GM18867 (cell line): Measurements from ENCODE around the gene DVL2.
"Not testable (repeated sequence)": the region's sequence is repeated elsewhere in the genome, so short reads cannot be mapped to it uniquely, and the experiment has no call there.

Source experiments
- ATAC-seq: cut with Tn5 transposase; IDR thresholded peaks from one replicate; pipeline ENCODE4 v1.9.1; 2021; ENCODE audit warnings: mild to moderate bottlenecking, moderate library complexity; ENCODE audit not compliant: unreplicated experiment

Gene DVL2

GRCh38 chr17:7204336-7204735, 30.0 kb downstream of the DVL2 start:
- ATAC-seq, result no peak

- ATAC-seq, result no peak
Measured at GRCh38 chr17:7203391-7203790, 30.9 kb downstream of the DVL2 start.

- ATAC-seq, result no peak
Measured at GRCh38 chr17:7196651-7197401, 37.5 kb downstream of the DVL2 start.

- no peak for ATAC-seq
Measured at GRCh38 chr17:7195971-7196370, 38.3 kb downstream of the DVL2 start.

- ATAC-seq, result no peak
Measured at GRCh38 chr17:7192271-7192937, 41.9 kb downstream of the DVL2 start.

GRCh38 chr17:7191571-7192270, 42.6 kb downstream of the DVL2 start:
- ATAC-seq, result no peak

GRCh38 chr17:7191069-7191468, 43.2 kb downstream of the DVL2 start:
- no peak for ATAC-seq

- no peak for ATAC-seq
Measured at GRCh38 chr17:7190276-7190917, 43.9 kb downstream of the DVL2 start.

- ATAC-seq, result no peak
Measured at GRCh38 chr17:7186241-7186640, 48.1 kb downstream of the DVL2 start.

GRCh38 chr17:7184647-7185046, 49.7 kb downstream of the DVL2 start:
- ATAC-seq, result no peak

- no peak for ATAC-seq
Measured at GRCh38 chr17:7184091-7184488, 50.2 kb downstream of the DVL2 start.

GRCh38 chr17:7183433-7184090, 50.8 kb downstream of the DVL2 start:
- ATAC-seq, result no peak

- not testable (repeated sequence) for ATAC-seq
Measured at GRCh38 chr17:7182101-7182500, 52.2 kb downstream of the DVL2 start.

- no peak for ATAC-seq
Measured at GRCh38 chr17:7179317-7180254, 54.7 kb downstream of the DVL2 start, which contains the start of gene ASGR1. Gene ASGR1 (minus strand): TSS chr17:7179370. CDS start chr17:7178563, 807 bp downstream.

GRCh38 chr17:7178973-7179316, 55.4 kb downstream of the DVL2 start:
- ATAC-seq, result no peak

GRCh38 chr17:7177954-7178477, 56.3 kb downstream of the DVL2 start:
- no peak for ATAC-seq

GRCh38 chr17:7177191-7177953, 56.9 kb downstream of the DVL2 start:
- no peak for ATAC-seq

- ATAC-seq, result no peak
Measured at GRCh38 chr17:7176841-7177190, 57.5 kb downstream of the DVL2 start.
